Right atrium auricular region (tissue), 2 donors: Measurements from ENCODE around the gene ADAMTS9. TPM values are rescaled to one million over a fixed set of nuclear protein-coding genes. Genes with fewer than 3 reads are reported as not detected.

Experiments used
- DNase-seq: peaks from one replicate; pipeline ENCODE4 v3.0.0-alpha.2; 2019; ENCODE audit warnings: low spot score
- H3K27ac ChIP-seq, 2 donors: fragments of 200-600 bp; sonication (generic); 1 replicate in 1 of 2; 2 replicates in 1 of 2; pipeline ENCODE4 v1.5.1; 2016 to 2019
- H3K27me3 ChIP-seq, 2 donors: fragments of 200-600 bp; sonication (generic); one replicate each; pipeline versions ENCODE4 v1.5.1 to v1.6.0; 2017 to 2019
- H3K36me3 ChIP-seq: fragments of 200-600 bp; sonication (generic); one replicate; pipeline ENCODE4 v1.5.1; 2016
- H3K4me1 ChIP-seq, 2 donors: fragments of 200-600 bp; sonication (generic); one replicate each; pipeline versions ENCODE4 v1.5.1 to v1.6.0; 2017 to 2019
- H3K4me3 ChIP-seq, 2 donors: fragments of 200-600 bp; sonication (generic); 1 replicate in 1 of 2; 2 replicates in 1 of 2; pipeline ENCODE4 v1.5.1; 2017 to 2019; ENCODE audit warnings: mild to moderate bottlenecking in 1 of 2, moderate library complexity in 1 of 2
- H3K9me3 ChIP-seq, 2 donors: fragments of 200-600 bp; sonication (generic); one replicate each; pipeline ENCODE4 v1.5.1; 2019
- total RNA-seq, 2 donors: library from RNA; depleted of rRNA; stranded (reverse); fragments of >200 nt; gene quantifications; one replicate each; pipeline ENCODE4 v1.1.0, GENCODE V29; 2016
- TF ChIP-seq, protein P1 (sequence below), 2 donors: fragments of 200-600 bp; sonication (generic); IDR thresholded peaks; one replicate each; pipeline ENCODE4 v1.5.1; 2019; ENCODE audit warnings: antibody characterized with exemption in 2 of 2

The ADAMTS9 gene
- total RNA-seq, 2 donors from 2014 or later = 20.2 to 21.0 TPM

- H3K36me3 ChIP-seq = peaks cover 17% of the 10 kb centered on the region
- H3K27ac ChIP-seq = peak overlapping the region; percentile 74 to 91
- H3K4me3 ChIP-seq = no peak overlapping the region
- no peaks in the 10 kb centered on the region for H3K9me3 ChIP-seq
- no peaks in the 10 kb centered on the region for H3K27me3 ChIP-seq
- DNase-seq = no peak
- H3K4me1 ChIP-seq = peaks cover 0 to 33% of the 10 kb centered on the region in 2 donors
- TF ChIP-seq, protein P1, sequence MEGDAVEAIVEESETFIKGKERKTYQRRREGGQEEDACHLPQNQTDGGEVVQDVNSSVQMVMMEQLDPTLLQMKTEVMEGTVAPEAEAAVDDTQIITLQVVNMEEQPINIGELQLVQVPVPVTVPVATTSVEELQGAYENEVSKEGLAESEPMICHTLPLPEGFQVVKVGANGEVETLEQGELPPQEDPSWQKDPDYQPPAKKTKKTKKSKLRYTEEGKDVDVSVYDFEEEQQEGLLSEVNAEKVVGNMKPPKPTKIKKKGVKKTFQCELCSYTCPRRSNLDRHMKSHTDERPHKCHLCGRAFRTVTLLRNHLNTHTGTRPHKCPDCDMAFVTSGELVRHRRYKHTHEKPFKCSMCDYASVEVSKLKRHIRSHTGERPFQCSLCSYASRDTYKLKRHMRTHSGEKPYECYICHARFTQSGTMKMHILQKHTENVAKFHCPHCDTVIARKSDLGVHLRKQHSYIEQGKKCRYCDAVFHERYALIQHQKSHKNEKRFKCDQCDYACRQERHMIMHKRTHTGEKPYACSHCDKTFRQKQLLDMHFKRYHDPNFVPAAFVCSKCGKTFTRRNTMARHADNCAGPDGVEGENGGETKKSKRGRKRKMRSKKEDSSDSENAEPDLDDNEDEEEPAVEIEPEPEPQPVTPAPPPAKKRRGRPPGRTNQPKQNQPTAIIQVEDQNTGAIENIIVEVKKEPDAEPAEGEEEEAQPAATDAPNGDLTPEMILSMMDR (IDR thresholded peaks at IDR 0.05) = no peak
These were observed 74.8 kb downstream of the ADAMTS9 start for GRCh38 chr3:64612916-64613526.

DNA sequence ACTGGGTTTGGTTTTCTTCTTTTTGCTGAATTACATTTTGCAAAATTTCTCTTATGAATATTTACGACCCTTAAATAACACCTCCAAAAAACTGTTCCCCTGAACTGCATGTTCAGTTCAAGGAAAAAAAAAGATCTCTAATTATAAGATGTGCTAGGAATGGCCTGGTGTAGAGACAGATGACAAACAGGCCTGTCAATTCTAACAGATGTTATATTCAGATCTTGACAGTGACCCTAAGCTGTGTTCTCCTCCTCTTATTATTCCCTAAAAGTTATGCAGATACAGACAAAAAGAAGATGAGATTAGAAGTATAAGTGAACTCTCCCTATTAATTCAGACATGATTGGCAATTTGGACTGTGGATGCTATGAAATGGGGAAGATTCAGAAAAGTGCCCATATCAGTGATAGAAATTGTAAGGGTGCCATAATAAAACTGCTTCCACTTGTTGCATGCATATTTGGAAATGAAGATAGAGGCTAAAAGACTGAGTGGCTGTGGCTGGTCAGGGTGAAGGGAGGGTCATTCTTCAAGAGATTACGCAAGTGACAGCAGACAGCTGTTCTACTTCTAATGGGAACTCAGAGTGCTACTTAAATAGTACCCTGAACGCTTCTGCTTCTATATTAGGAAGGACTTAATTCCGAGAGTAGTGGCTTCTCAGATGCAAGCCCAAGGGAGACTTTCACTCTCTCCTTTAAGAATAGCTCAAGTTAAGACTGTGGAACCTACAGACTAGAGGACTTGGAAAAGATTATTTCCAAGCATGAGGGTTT, 75.5 kb downstream of the ADAMTS9 start:
- peaks cover 0 to 33% of the 10 kb centered on the region in 2 donors for H3K4me1 ChIP-seq
- H3K9me3 ChIP-seq = no peaks in the 10 kb centered on the region
- TF ChIP-seq, protein P1 (IDR thresholded peaks at IDR 0.05) = no peak
- H3K27me3 ChIP-seq = no peaks in the 10 kb centered on the region
- DNase-seq = no peak
- H3K27ac ChIP-seq = peak overlapping the region; percentile 74 to 91
- H3K36me3 ChIP-seq = peaks cover 15% of the 10 kb centered on the region
- no peak overlapping the region for H3K4me3 ChIP-seq

- Histone ChIP-seq H3K27me3 (no peaks in the 10 kb centered on the region), H3K4me3 (no peak overlapping the region), H3K27ac (no peak overlapping the region), H3K4me1 (peaks cover 0 to 21% of the 10 kb centered on the region in 2 donors), H3K9me3 (no peaks in the 10 kb centered on the region), H3K36me3 (peaks cover 21% of the 10 kb centered on the region)
- TF ChIP-seq, protein P1 (IDR thresholded peaks at IDR 0.05) = no peak
- DNase-seq = no peak
These were observed 79.1 kb downstream of the ADAMTS9 start for GRCh38 chr3:64608741-64609140.

- peaks cover 0 to 7% of the 10 kb centered on the region in 2 donors for H3K4me1 ChIP-seq
- TF ChIP-seq, protein P1 (IDR thresholded peaks at IDR 0.05) = no peak
- no peak for DNase-seq
- no peak overlapping the region for H3K27ac ChIP-seq
- H3K36me3 ChIP-seq = peaks cover 30% of the 10 kb centered on the region
- H3K4me3 ChIP-seq = no peak overlapping the region
- no peaks in the 10 kb centered on the region for H3K9me3 ChIP-seq
- no peaks in the 10 kb centered on the region for H3K27me3 ChIP-seq
These were observed 80.7 kb downstream of the ADAMTS9 start for GRCh38 chr3:64607032-64607551.

GRCh38 chr3:64604313-64604712, 83.5 kb downstream of the ADAMTS9 start:
- DNase-seq = no peak
- Histone ChIP-seq H3K9me3 (no peaks in the 10 kb centered on the region), H3K36me3 (peaks cover 44% of the 10 kb centered on the region)

More at GRCh38 chr3:64604313-64604712, 83.5 kb downstream of the ADAMTS9 start:
- Histone ChIP-seq H3K27ac (no peak overlapping the region), H3K4me3 (no peak overlapping the region), H3K4me1 (no peaks in the 10 kb centered on the region), H3K27me3 (no peaks in the 10 kb centered on the region)
- TF ChIP-seq, protein P1 (IDR thresholded peaks at IDR 0.05) = no peak
